GM13976 (cell line): ENCODE measurements around the gene RB1.

Experiments used
- DNase-seq: peaks from one replicate; pipeline ENCODE4 v3.0.0; 2012; ENCODE audit warnings: low spot score
- CTCF ChIP-seq: IDR thresholded peaks from 2 replicates; pipeline ENCODE4 v1.5.1; 2012; ENCODE audit warnings: borderline replicate concordance, mild to moderate bottlenecking; ENCODE audit not compliant: insufficient read depth; ENCODE audit errors: extremely low read depth, missing control alignments, control extremely low read depth
- in situ Hi-C: fragments of 300-500 bp; cut with MboI; formaldehyde crosslinking; loops from one replicate; pipeline ENCODE4 v1.12.0; 2022; ENCODE audit warnings: low sequenced_read_pairs, mixed read lengths, inconsistent platforms; ENCODE audit not compliant: unreplicated experiment

RB1 gene

GRCh38 chr13:48507021-48507420 is 203.5 kb downstream of the RB1 start:
- no peak for DNase-seq
- in situ Hi-C loops = no loop called here
- no peak for TF ChIP-seq CTCF

- DNase-seq = no peak
- in situ Hi-C loops = no loop called here
- TF ChIP-seq CTCF = no peak
These were observed 204.5 kb downstream of the RB1 start for GRCh38 chr13:48508011-48508410.

- in situ Hi-C loops = no loop called here
- no peak for DNase-seq
- TF ChIP-seq CTCF = no peak
These were observed 207.1 kb downstream of the RB1 start for GRCh38 chr13:48510698-48511097.

- no peak for DNase-seq
- in situ Hi-C loops = no loop called here
- TF ChIP-seq CTCF = no peak
These were observed 208.2 kb downstream of the RB1 start for GRCh38 chr13:48511621-48512230.

- TF ChIP-seq CTCF = no peak
- in situ Hi-C loops = no loop called here
- no peak for DNase-seq
These were observed 211.2 kb downstream of the RB1 start for GRCh38 chr13:48514793-48515192.

GRCh38 chr13:48515732-48516131 is 212.2 kb downstream of the RB1 start:
- no peak for DNase-seq
- in situ Hi-C loops = no loop called here
- no peak for TF ChIP-seq CTCF
